ENCODE measurements around the gene OR4D1. TPM values are rescaled to one million over a fixed set of nuclear protein-coding genes. Genes with fewer than 3 reads are reported as not detected.
"Not testable (repeated sequence)": the region's sequence is repeated elsewhere in the genome, so short reads cannot be mapped to it uniquely, and the experiment has no call there.

OR4D1 gene
- total RNA-seq (not detected), polyA plus RNA-seq (not detected)

DNA sequence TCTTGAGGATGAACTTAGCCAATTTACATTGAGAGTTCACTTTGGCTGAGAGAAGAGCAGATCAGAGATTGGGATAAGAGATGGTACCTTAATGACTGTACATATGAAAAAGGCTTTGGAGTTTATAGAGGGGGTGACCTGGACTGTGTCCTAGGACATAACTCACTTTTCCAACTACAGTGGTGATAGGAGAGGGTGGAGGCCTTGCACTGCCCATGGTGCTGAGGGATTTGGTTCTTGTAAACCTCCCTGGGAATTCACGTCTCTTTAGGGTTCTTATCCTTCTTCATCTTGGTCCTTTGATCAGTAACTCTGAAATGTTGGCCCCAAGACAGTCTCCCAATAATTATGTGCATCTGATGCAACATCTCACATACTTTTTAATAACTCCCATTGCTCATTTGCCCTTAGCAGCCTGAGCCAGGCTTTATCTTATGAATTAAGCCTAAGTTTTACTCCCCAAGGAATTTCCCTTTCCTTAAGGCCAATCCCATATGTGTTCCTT, at the start of gene OR4D1:
OR4D1 (plus strand) TSS at position 455 of the 505 bp plus-strand sequence. CDS start 6,770 bp downstream, outside the sequence.
- no peak for TF ChIP-seq CTCF (IDR thresholded peaks at IDR 0.05)
- DNase-seq (no peak), FAIRE-seq (no peak), ATAC-seq (no peak)
- no peak within 1 kb of the TSS for H3K4me3 ChIP-seq
- no peaks in the 10 kb centered on the region for H3K36me3 ChIP-seq
- H3K9me3 ChIP-seq, result no peaks in the 10 kb centered on the region
- intact Hi-C loops (cut with DNase I), result no loop called here
- no peak within 1 kb of the TSS for H3K27ac ChIP-seq
- H3K27me3 ChIP-seq, result peaks cover 0 to 8% (median 0%) of the 10 kb centered on the region in 4 donors
- no peaks in the 10 kb centered on the region for H3K4me1 ChIP-seq
- whole genome bisulfite sequencing, 2 donors, result 30 to 50% methylated on average over 1 of the region's 1 CpG

DNA sequence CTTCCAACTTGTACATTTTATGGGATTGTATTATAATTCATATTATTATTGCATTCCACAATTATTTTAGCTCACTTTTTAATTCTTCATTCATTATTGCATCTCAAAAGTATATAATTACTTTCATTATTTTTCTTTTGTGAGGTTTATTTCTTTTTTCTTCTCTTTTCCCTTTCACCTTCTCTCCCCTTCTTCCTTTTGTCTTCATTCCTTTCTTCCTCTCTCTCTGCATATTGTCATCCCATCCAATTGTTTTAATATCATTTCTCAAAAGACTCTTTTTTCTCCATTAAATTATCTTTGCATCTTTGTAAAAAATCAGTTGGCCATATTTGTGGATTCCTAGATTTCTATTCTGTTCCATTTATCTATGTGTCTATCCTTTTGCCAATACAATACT, 47.7 kb upstream of the OR4D1 start:
- no peaks in the 10 kb centered on the region for H3K9me3 ChIP-seq
- no peaks in the 10 kb centered on the region for H3K36me3 ChIP-seq
- no peaks in the 10 kb centered on the region for H3K27me3 ChIP-seq
- ATAC-seq (no peak), FAIRE-seq (no peak), DNase-seq (no peak)
- H3K4me3 ChIP-seq, result no peak overlapping the region
- H3K4me1 ChIP-seq, result no peaks in the 10 kb centered on the region
- intact Hi-C loops (cut with DNase I), result no loop called here
- TF ChIP-seq CTCF (IDR thresholded peaks at IDR 0.05), result no peak
- H3K27ac ChIP-seq, result no peak overlapping the region

GRCh38 chr17:58101898-58102297, 46.3 kb upstream of the OR4D1 start:
- H3K27me3 ChIP-seq; H3K27ac ChIP-seq; H3K4me3 ChIP-seq; H3K36me3 ChIP-seq; intact Hi-C loops (cut with DNase I); FAIRE-seq; ATAC-seq; DNase-seq; H3K9me3 ChIP-seq; H3K4me1 ChIP-seq: not testable (repeated sequence)

GRCh38 chr17:58105093-58105492, 43.1 kb upstream of the OR4D1 start:
- no peak for DNase-seq
- no peak for TF ChIP-seq CTCF (IDR thresholded peaks at IDR 0.05)
- Histone ChIP-seq H3K9me3 (no peaks in the 10 kb centered on the region), H3K36me3 (no peaks in the 10 kb centered on the region), H3K4me1 (no peaks in the 10 kb centered on the region), H3K4me3 (no peak overlapping the region), H3K27me3 (no peaks in the 10 kb centered on the region), H3K27ac (no peak overlapping the region)
- intact Hi-C loops (cut with DNase I), result no loop called here
- 87 to 89% methylated on average over 1 of the region's 1 CpG for WGBS, 2 donors
- no peak for FAIRE-seq
- ATAC-seq, result no peak

DNA sequence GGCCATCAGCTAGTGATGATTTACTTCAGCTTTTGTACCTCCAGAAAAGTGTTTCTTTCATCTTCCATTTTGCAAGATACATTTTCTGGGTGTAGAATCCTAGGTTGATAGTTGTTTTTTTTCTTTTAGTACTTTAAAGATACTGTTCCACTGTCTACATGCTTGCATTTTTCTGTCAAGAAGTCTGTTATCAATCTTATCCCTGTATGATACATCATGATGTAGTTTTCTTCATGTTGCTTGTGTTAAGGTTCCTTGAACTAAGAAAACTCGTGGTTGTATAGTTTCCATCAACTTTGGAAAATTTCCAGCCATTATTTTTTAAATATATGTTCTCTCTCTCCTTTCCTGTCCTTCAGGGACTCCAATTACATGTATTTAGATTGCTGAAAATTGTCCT, 40.9 kb upstream of the OR4D1 start:
- no peak for ATAC-seq
- FAIRE-seq, result no peak
- no peak for TF ChIP-seq CTCF (IDR thresholded peaks at IDR 0.05)
- Histone ChIP-seq H3K27ac (no peak overlapping the region), H3K4me1 (no peaks in the 10 kb centered on the region), H3K36me3 (no peaks in the 10 kb centered on the region), H3K27me3 (no peaks in the 10 kb centered on the region), H3K9me3 (no peaks in the 10 kb centered on the region), H3K4me3 (no peak overlapping the region)
- no peak for DNase-seq
- intact Hi-C loops (cut with DNase I), result no loop called here
- 32 to 45% methylated on average over 1 of the region's 1 CpG for WGBS, 2 donors

Data from pancreas (tissue), 10 donors.